Esophagus squamous epithelium (tissue), 5 donors: ENCODE data around the gene KIF5B. TPM values are rescaled to one million over a fixed set of nuclear protein-coding genes. Genes with fewer than 3 reads are reported as not detected.

Source experiments
- DNase-seq: peaks from one replicate; lab custom pipeline; 2025; lab: John Stamatoyannopoulos, UW
- H3K27ac ChIP-seq, 4 donors: fragments of 200-600 bp; sonication (generic); one replicate each; pipeline ENCODE4 v1.5.1; 2016 to 2019; ENCODE audit warnings: mild to moderate bottlenecking in 1 of 4
- H3K27me3 ChIP-seq, 4 donors: fragments of 200-600 bp; sonication (generic); 1 replicate in 3 of 4; 2 replicates in 1 of 4; pipeline versions ENCODE4 v1.5.1 to v1.6.0; 2017 to 2021; ENCODE audit warnings: antibody characterized with exemption in 1 of 4
- H3K36me3 ChIP-seq, 3 donors: fragments of 200-600 bp; sonication (generic); one replicate each; pipeline ENCODE4 v1.5.1; 2016 to 2019
- H3K4me1 ChIP-seq, 3 donors: fragments of 200-600 bp; sonication (generic); one replicate each; pipeline ENCODE4 v1.5.1; 2017 to 2019
- H3K4me3 ChIP-seq, 4 donors: fragments of 200-600 bp; sonication (generic); 1 replicate in 3 of 4; 2 replicates in 1 of 4; pipeline ENCODE4 v1.5.1; 2016 to 2019; ENCODE audit warnings: mild to moderate bottlenecking in 2 of 4, moderate library complexity in 1 of 4
- H3K9me3 ChIP-seq, 3 donors: fragments of 200-600 bp; sonication (generic); one replicate each; pipeline ENCODE4 v1.5.1; 2016 to 2019
- CTCF ChIP-seq, 6 experiments: fragments of 450-650 bp in 4 of 6; fragments of 200-600 bp in 2 of 6; sonication (generic) in 2 of 6; IDR thresholded peaks; one replicate each; pipeline ENCODE4 v1.5.1; 2016 to 2019; ENCODE audit warnings: antibody characterized with exemption in 6 of 6, mild to moderate bottlenecking in 4 of 6, moderate library complexity in 4 of 6
- POLR2A ChIP-seq, 4 donors: fragments of 450-650 bp; IDR thresholded peaks; one replicate each; pipeline ENCODE4 v1.6.1; 2017; ENCODE audit warnings: antibody characterized with exemption in 4 of 4, mild to moderate bottlenecking in 4 of 4, moderate library complexity in 3 of 4
- WGBS, 2 donors: methylation state at CpG; one replicate each; pipeline ENCODE4 v1.1.5; 2018; 5-methylcytosine and 5-hydroxymethylcytosine counted together
- intact Hi-C: fragments of 100-400 bp; cut with DNase I; formaldehyde crosslinking; loops from one replicate; pipeline ENCODE4 v1.15.0; 2022
- small RNA-seq, 4 donors: library from RNA; depleted of rRNA; stranded (forward); fragments of <200 nt; gene quantifications; one replicate each; pipeline ENCODE3, GENCODE V24; 2016
- total RNA-seq, 4 donors: library from RNA; depleted of rRNA; stranded (reverse); fragments of >200 nt; gene quantifications; one replicate each; pipeline ENCODE4 v1.1.0, GENCODE V29; 2016
- donor health status: DM: yes; HTN: yes; CAD: no.

The KIF5B gene
- total RNA-seq, 4 donors from 2014 or later, result 58.3 to 104 (median 95.1) TPM

DNA sequence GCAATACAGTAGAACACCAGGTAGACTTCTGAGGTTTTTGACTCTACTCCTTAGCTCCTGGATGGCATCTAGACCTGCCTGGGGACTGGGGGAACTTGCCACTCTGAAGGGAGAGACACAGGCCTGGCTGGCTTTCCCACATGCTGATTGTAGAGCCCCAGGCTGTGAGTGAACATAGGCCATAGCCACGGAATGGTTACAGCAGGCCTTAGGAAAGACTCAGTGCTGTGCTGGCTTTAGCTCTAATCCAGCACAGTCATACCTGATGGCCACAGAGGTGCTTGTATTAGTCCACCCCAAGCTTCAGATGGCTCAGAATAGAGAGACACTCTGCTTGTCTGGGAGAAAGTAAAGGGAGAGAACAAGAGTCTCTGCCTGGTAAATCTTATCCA lies 92.6 kb downstream of the KIF5B start:
- TF ChIP-seq CTCF (IDR thresholded peaks at IDR 0.05), result no peak
- no peak for TF ChIP-seq POLR2A (IDR thresholded peaks at IDR 0.05)
- H3K4me1 ChIP-seq, result peaks cover 0 to 24% (median 4%) of the 10 kb centered on the region in 3 donors
- H3K27me3 ChIP-seq, result no peaks in the 10 kb centered on the region
- intact Hi-C loops, result no loop called here
- no peaks in the 10 kb centered on the region for H3K36me3 ChIP-seq
- H3K4me3 ChIP-seq, result no peak overlapping the region
- no peak overlapping the region for H3K27ac ChIP-seq
- WGBS, 2 donors, result 43 to 80% methylated on average over 1 of the region's 1 CpG
- no peaks in the 10 kb centered on the region for H3K9me3 ChIP-seq
- DNase-seq, result no peak

- H3K4me1 ChIP-seq, result peaks cover 0 to 24% (median 4%) of the 10 kb centered on the region in 3 donors
- 78 to 94% methylated on average over 3 of the region's 4 CpGs for WGBS, 2 donors
- TF ChIP-seq POLR2A (IDR thresholded peaks at IDR 0.05) (no peak), CTCF (IDR thresholded peaks at IDR 0.05) (no peak)
Observed at GRCh38 chr10:31962826-31963588, 93.2 kb downstream of the KIF5B start.

DNA sequence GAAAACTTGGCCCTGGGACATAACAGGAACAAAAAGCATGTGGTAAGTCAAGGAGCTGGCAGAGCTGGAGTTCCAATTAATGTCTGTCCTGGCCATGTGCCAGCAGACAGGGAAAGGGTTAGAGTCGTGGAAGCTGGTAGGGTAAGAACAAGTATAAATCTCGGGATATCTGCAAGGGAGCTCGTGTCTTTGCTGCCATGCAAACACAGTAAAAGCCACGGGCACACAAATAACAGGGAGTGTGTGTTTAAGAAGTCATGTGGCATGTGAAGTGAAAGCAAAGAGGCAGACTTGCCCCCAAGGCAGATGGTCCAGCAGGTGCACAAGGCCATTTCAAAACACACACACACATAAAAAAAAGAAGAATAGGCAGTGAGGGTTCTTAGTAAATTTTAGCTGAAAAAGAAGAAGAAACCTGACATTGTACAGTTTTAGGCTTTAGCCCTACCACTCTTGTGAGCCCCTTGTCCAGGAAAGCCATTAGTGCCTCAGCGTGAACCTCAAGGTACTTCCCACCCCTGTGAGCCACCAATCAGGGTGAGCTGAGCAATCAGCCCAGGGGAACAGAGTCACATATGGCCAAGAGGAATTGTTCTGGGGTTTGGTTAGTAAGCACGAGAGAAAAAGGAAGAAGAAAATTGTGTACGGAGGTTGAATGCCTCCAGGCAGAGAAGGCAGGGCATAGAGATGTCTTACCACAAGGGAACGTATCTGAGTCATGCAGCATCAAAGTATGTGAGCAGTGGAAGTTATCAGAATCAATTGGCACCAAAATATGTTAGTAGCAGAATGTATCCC lies 94.7 kb downstream of the KIF5B start:
- Histone ChIP-seq H3K4me3 (no peak overlapping the region), H3K36me3 (no peaks in the 10 kb centered on the region), H3K9me3 (no peaks in the 10 kb centered on the region), H3K27ac (no peak overlapping the region), H3K4me1 (peaks cover 0 to 24% (median 4%) of the 10 kb centered on the region in 3 donors), H3K27me3 (no peaks in the 10 kb centered on the region)
- 27 to 34% methylated on average over 8 of the region's 8 CpGs for WGBS, 2 donors
- intact Hi-C loops, result no loop called here
- DNase-seq, result no peak
- TF ChIP-seq CTCF (IDR thresholded peaks at IDR 0.05), result no peak
- TF ChIP-seq POLR2A (IDR thresholded peaks at IDR 0.05), result no peak

More at GRCh38 chr10:31962826-31963588, 93.2 kb downstream of the KIF5B start:
- Histone ChIP-seq H3K27me3 (no peaks in the 10 kb centered on the region), H3K36me3 (no peaks in the 10 kb centered on the region), H3K27ac (no peak overlapping the region), H3K9me3 (no peaks in the 10 kb centered on the region), H3K4me3 (no peak overlapping the region)
- intact Hi-C loops, result no loop called here
- DNase-seq, result no peak

GRCh38 chr10:31959461-31960173 lies 96.6 kb downstream of the KIF5B start:
- no peak overlapping the region for H3K4me3 ChIP-seq
- H3K4me1 ChIP-seq, result peaks cover 0 to 24% (median 4%) of the 10 kb centered on the region in 3 donors
- DNase-seq, result no peak
- no peak overlapping the region for H3K27ac ChIP-seq
- intact Hi-C loops, result no loop called here
- 32 to 73% methylated on average over 2 of the region's 3 CpGs for whole genome bisulfite sequencing, 2 donors
- TF ChIP-seq POLR2A (IDR thresholded peaks at IDR 0.05), result no peak
- no peak for TF ChIP-seq CTCF (IDR thresholded peaks at IDR 0.05)
- no peaks in the 10 kb centered on the region for H3K36me3 ChIP-seq
- H3K9me3 ChIP-seq, result no peaks in the 10 kb centered on the region
- H3K27me3 ChIP-seq, result no peaks in the 10 kb centered on the region

Small RNA genes lying within 50 kb of the gene (small RNA-seq; reads per million reads assigned to genes)
- 0 reads per million in 4 donors for gene RF00019
- gene RN7SL825P, result 0 reads per million in 4 donors

Other genes with a start within 250 kb of the KIF5B start
- 10 to 100 TPM in 3 of 4 donors, 1 to 10 TPM in 1; 8.5 to 31.3 (median 16.9) TPM for gene ARHGAP12, start 127.6 kb downstream of the KIF5B start, total RNA-seq